GM19452 (cell line): ENCODE results near the gene LPP.

Source experiments
- ATAC-seq: cut with Tn5 transposase; IDR thresholded peaks from one replicate; pipeline ENCODE4 v1.9.1; 2021; ENCODE audit not compliant: unreplicated experiment

Gene LPP

GRCh38 chr3:188761439-188761838 is 607.5 kb downstream of the LPP start:
- no peak for ATAC-seq

GRCh38 chr3:188761964-188762363 is 608.0 kb downstream of the LPP start:
- ATAC-seq: no peak

- ATAC-seq: no peak
Observed at GRCh38 chr3:188764609-188765008, 610.7 kb downstream of the LPP start.

- no peak for ATAC-seq
Observed at GRCh38 chr3:188769831-188770230, 615.9 kb downstream of the LPP start.

GRCh38 chr3:188772886-188773285 is 618.9 kb downstream of the LPP start:
- ATAC-seq: no peak

- ATAC-seq: no peak
Observed at GRCh38 chr3:188775412-188775811, 621.5 kb downstream of the LPP start.

- no peak for ATAC-seq
Observed at GRCh38 chr3:188776447-188776846, 622.5 kb downstream of the LPP start.

- no peak for ATAC-seq
Observed at GRCh38 chr3:188778091-188778852, 624.3 kb downstream of the LPP start.

- ATAC-seq: no peak
Observed at GRCh38 chr3:188779281-188779980, 625.5 kb downstream of the LPP start.

- ATAC-seq: no peak
Observed at GRCh38 chr3:188780193-188781147, 626.5 kb downstream of the LPP start.

GRCh38 chr3:188782613-188783124 is 628.7 kb downstream of the LPP start:
- ATAC-seq: no peak

- no peak for ATAC-seq
Observed at GRCh38 chr3:188786424-188786823, 632.5 kb downstream of the LPP start.

GRCh38 chr3:188788621-188789081 is 634.7 kb downstream of the LPP start:
- no peak for ATAC-seq

- no peak for ATAC-seq
Observed at GRCh38 chr3:188789251-188789650, 635.3 kb downstream of the LPP start.

GRCh38 chr3:188791311-188791710 is 637.4 kb downstream of the LPP start:
- no peak for ATAC-seq

GRCh38 chr3:188792793-188793192 is 638.8 kb downstream of the LPP start:
- ATAC-seq: no peak

- no peak for ATAC-seq
Observed at GRCh38 chr3:188796122-188796631, 642.2 kb downstream of the LPP start.

- no peak for ATAC-seq
Observed at GRCh38 chr3:188797045-188797444, 643.1 kb downstream of the LPP start.

- no peak for ATAC-seq
Observed at GRCh38 chr3:188798556-188799145, 644.7 kb downstream of the LPP start.

GRCh38 chr3:188801393-188801792 is 647.4 kb downstream of the LPP start:
- ATAC-seq: no peak
